ENCODE measurements around the gene NRN1.

The NRN1 gene

GRCh38 chr6:5998236-5998635, 8.5 kb downstream of the NRN1 start:
- H3K36me3 ChIP-seq (ENCODE audit: low read depth) = no peaks in the 10 kb centered on the region
- no peaks in the 10 kb centered on the region for H3K4me1 ChIP-seq (ENCODE audit: insufficient read depth, poor library complexity, severe bottlenecking)
- TF ChIP-seq CTCF (IDR thresholded peaks at IDR 0.05; ENCODE audit: poor library complexity, severe bottlenecking) = no peak
- H3K27ac ChIP-seq (ENCODE audit: poor library complexity, severe bottlenecking) = no peak overlapping the region
- DNase-seq (ENCODE audit: low spot score) (no peak), ATAC-seq (ENCODE audit: low read depth) (no peak)
- no peak overlapping the region for H3K4me3 ChIP-seq (ENCODE audit: severe bottlenecking)
- H3K9me3 ChIP-seq (ENCODE audit: severe bottlenecking) = no peaks in the 10 kb centered on the region
- peaks cover 98% of the 10 kb centered on the region for H3K27me3 ChIP-seq (ENCODE audit: insufficient read depth, poor library complexity, severe bottlenecking)

GRCh38 chr6:5997420-5997987, 9.2 kb downstream of the NRN1 start:
- ATAC-seq (ENCODE audit: low read depth) (no peak), DNase-seq (ENCODE audit: low spot score) (no peak)
- Histone ChIP-seq H3K4me1 (ENCODE audit: insufficient read depth, poor library complexity, severe bottlenecking) (no peaks in the 10 kb centered on the region), H3K36me3 (ENCODE audit: low read depth) (no peaks in the 10 kb centered on the region), H3K27me3 (ENCODE audit: insufficient read depth, poor library complexity, severe bottlenecking) (peaks cover 98% of the 10 kb centered on the region), H3K4me3 (ENCODE audit: severe bottlenecking) (no peak overlapping the region), H3K9me3 (ENCODE audit: severe bottlenecking) (no peaks in the 10 kb centered on the region), H3K27ac (ENCODE audit: poor library complexity, severe bottlenecking) (no peak overlapping the region)
- TF ChIP-seq CTCF (IDR thresholded peaks at IDR 0.05; ENCODE audit: poor library complexity, severe bottlenecking) = no peak

GRCh38 chr6:5996714-5997419, 9.9 kb downstream of the NRN1 start:
- Histone ChIP-seq H3K27me3 (ENCODE audit: insufficient read depth, poor library complexity, severe bottlenecking) (peaks cover 98% of the 10 kb centered on the region), H3K27ac (ENCODE audit: poor library complexity, severe bottlenecking) (no peak overlapping the region), H3K36me3 (ENCODE audit: low read depth) (no peaks in the 10 kb centered on the region), H3K4me3 (ENCODE audit: severe bottlenecking) (peak overlapping the region; percentile 35), H3K4me1 (ENCODE audit: insufficient read depth, poor library complexity, severe bottlenecking) (no peaks in the 10 kb centered on the region), H3K9me3 (ENCODE audit: severe bottlenecking) (no peaks in the 10 kb centered on the region)
- no peak for TF ChIP-seq CTCF (IDR thresholded peaks at IDR 0.05; ENCODE audit: poor library complexity, severe bottlenecking)
- ATAC-seq (ENCODE audit: low read depth) = peak; percentile 45; the same call in 2 of the 3 replicates
- no peak for DNase-seq (ENCODE audit: low spot score)

GRCh38 chr6:5995949-5996713, 10.6 kb downstream of the NRN1 start:
- DNase-seq (ENCODE audit: low spot score) (no peak), ATAC-seq (ENCODE audit: low read depth) (peak; percentile 81)
- Histone ChIP-seq H3K4me1 (ENCODE audit: insufficient read depth, poor library complexity, severe bottlenecking) (no peaks in the 10 kb centered on the region), H3K36me3 (ENCODE audit: low read depth) (no peaks in the 10 kb centered on the region), H3K9me3 (ENCODE audit: severe bottlenecking) (no peaks in the 10 kb centered on the region), H3K27me3 (ENCODE audit: insufficient read depth, poor library complexity, severe bottlenecking) (peaks cover 91% of the 10 kb centered on the region), H3K4me3 (ENCODE audit: severe bottlenecking) (peak overlapping the region; percentile 35), H3K27ac (ENCODE audit: poor library complexity, severe bottlenecking) (no peak overlapping the region)
- peak; percentile 32 for TF ChIP-seq CTCF (IDR thresholded peaks at IDR 0.05; ENCODE audit: poor library complexity, severe bottlenecking)

Measured in RWPE2 (cell line).